Stimulated activated CD8-positive, alpha-beta memory T cell treated with anti-CD3 and anti-CD28 coated beads, Interleukin-12 subunit alpha, Interleukin-12 subunit beta, amount 100 ng/mL, for 1 hour (primary cell): ENCODE measurements around the gene NAB1.
A peak's percentile ranks its signal among the peaks of the same experiment; 100 is the strongest.
"Not testable (repeated sequence)": the region's sequence is repeated elsewhere in the genome, so short reads cannot be mapped to it uniquely, and the experiment has no call there.

Experiments used
- DNase-seq: peaks from one replicate; pipeline ENCODE4 v3.0.0-alpha.2; 2020; ENCODE audit warnings: low read depth

NAB1 gene

DNA sequence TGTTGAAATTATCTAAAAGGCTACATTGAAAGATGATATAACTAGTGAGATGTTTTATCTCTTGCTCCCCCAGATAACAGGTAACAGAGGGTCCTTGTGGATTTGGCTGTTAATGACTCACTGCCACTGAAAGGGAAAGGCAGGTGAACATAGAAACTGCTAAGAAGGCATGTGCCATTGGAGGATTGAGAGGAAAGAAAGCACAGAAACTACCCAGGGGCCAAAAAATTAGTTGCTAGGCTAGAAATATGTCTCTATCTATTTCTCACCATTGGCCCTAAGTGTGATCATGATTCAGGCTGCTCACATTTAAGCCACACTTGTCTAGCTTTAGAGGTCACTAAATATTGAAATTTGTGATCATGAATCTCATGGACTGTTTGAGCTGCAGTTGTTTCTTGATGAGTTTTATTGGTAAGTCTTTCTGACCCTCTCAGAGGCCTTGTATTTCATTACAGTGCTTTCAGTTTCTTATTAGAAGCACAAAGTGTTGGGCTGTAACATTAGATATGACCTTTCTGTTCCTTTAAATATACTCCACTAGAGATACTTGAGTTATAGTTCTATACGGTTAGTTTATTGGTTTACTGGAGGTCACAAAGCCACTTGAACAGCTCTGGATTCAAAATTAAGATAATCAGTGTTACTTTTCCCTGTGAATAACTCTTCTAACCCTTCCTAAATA lies 26.2 kb downstream of the NAB1 start:
- DNase-seq: no peak

DNA sequence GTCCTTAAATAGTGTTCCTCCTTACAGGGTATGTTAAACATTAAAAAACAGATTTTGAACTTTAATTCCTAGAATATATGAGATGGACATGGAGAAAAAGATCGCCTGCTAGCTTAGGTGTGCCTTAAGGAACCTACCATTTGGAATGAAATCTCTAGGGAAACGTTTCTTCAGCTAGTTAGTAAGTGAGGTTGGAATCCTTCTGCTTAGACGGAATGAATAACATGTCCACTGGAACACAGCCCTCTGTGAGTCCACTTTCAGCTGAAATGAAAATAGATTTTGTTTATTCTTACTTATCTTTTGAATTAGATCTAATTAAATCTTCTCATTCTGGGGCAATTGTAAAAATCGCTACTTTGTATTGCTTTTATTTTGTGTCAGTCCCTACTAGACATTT lies 28.4 kb downstream of the NAB1 start:
- no peak for DNase-seq

DNA sequence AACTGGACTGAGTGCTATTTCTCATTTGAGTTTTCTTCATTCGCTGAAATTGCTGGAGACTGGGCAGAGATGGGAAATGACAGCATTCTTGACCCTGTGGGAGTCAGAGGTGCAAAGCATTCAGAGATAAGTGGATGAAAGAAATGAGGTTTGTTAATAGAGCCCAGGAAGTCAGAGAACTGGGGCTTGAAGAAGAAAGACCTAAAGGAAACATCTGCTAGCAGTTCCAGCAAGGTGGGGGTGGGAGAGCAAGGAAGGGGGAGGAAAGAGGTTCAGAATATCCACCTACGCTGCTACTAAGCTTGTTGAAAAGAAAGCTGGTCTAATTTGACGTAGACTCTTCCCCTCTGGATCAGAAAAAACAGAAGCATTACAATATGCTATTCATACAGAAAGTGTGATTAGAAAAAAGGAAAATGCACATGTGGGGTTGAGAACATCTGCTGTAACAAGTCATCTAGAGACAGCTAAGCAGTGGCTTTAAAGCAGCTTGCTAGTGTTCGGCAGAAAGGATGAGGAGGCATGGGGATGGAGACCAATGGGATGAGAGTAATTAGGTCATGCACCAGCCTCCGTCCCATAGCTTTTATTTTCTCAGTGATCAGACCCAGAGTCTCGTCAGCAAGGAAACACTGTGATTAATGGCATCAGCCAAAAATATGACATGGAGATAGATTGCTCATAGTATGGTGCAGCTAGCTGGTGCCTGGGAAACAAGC lies 29.7 kb downstream of the NAB1 start:
- no peak for DNase-seq

DNA sequence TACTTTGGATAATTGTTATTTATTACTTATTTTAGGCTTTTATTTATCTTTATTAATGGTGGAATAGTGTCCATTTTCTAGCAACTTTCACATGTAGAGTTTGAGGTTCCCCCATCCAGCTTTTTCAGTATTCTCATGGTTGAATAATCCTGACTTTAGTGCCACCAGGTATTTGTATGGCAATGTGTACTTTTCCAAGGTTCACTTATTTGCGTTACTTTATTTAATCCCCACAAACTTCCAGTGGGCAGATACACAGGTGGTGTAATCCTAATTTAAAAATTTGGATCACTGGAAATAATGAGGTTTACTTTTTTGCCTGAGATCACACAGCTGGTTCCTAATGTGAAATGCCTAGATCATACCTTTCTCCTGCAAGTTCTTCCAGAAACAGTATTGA lies 30.5 kb downstream of the NAB1 start:
- DNase-seq: no peak

DNA sequence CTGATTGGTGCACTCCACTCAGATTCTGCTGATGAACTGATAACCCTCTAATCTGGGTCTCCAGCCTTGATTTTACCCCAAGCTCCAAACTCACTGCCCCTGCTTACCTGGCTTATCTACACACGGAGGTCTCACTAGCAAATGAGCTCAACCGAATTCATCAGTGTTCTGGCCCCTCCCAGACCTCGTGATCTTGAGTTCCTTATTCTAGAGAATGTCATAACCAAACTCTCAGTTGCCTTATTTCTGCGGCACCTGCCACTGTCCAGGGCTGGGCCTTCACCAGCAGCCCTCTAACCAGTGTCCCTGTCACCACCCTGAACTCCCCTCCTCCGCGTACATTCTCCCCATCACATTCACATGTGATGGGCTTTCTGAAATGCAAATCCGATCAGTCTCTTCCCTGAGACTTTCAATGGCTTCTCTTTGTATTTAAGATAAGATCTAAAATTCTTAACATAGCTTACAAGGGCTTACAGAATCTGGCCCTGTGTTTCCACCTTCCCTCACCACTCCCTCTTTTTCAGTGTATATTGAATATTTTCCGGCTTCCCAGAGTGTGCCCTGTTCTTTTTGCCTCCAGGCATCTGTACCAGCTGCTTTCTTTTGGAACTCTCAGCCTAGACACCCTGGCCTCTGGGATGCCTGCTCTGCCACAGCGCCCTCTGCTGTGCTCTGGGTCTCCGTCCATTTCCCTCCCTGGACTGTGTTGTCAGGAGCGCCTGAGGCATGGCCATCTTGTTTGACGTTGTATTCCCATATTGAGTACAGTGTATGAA lies 31.1 kb downstream of the NAB1 start:
- DNase-seq: peak; percentile 31

DNA sequence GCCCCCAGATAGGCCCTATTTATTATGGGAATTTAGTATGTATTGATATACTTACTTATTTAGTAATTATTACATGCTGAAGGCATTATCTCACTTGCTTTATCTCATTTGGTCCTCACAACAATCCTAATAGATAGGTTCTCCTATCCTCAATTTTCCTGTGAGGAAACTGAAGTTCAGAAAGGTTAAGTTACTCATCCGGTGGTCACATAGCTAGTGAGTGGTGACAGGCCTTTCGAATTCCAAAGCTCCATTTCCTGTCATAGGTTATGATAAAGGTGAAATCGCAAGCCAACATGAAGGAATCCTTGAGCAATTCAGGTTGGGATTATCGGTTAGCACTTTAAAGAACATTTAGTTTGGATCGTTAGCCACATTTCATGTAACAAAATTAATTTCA lies 33.3 kb downstream of the NAB1 start:
- DNase-seq: no peak

DNA sequence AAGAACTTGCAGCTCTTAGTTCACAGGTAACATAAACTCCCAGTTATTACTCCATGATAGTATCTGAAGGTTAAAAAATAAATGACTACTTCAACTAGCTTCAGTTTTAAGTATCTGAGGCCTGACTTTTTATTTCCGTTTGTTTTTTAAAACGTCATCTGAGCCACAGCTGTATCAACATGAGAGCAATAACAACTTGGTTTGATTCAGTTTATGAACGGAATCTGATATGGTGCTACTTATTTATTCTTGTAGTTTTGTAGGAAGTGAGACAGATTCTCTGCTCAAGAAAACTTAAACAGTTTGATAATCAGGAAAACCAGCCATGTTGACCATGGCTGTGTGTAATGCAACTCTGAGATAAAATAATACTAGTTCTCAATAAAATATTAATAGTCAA lies 34.9 kb downstream of the NAB1 start:
- DNase-seq: no peak

DNA sequence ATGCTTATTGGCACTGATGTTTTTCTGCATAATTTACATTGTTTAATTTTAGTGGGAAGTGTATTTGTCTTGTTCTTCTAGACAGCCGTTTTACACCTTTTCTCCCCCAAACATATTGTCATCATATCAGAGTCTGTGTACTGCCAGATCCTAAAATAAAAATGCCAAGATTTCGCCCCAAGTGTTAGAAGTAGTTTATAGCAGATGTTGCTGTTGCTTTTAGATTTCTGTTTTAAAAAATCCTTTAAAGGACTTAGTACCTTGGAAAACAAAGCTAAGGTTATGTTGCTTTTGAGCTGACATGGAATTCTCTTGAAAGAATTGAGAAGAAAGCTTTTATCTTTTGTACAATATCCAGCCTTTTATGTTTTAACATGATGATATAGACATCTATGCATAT lies 36.0 kb downstream of the NAB1 start:
- no peak for DNase-seq

DNA sequence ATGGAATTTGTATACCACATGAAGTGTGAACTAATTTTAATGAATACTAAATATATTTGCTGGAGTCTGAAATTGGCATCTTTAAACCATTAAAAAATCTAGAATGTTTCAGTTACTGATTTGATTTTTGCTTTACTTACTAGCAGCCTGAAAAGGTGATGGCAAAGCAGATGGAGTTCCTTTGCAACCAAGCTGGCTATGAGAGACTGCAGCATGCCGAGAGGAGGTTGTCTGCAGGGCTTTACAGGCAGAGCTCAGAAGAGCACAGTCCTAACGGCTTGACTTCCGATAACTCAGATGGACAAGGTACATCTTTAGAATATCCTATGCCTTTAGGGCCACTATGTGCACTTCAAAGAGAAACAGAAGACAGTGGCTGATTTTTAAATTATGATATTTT lies 36.5 kb downstream of the NAB1 start:
- no peak for DNase-seq

DNA sequence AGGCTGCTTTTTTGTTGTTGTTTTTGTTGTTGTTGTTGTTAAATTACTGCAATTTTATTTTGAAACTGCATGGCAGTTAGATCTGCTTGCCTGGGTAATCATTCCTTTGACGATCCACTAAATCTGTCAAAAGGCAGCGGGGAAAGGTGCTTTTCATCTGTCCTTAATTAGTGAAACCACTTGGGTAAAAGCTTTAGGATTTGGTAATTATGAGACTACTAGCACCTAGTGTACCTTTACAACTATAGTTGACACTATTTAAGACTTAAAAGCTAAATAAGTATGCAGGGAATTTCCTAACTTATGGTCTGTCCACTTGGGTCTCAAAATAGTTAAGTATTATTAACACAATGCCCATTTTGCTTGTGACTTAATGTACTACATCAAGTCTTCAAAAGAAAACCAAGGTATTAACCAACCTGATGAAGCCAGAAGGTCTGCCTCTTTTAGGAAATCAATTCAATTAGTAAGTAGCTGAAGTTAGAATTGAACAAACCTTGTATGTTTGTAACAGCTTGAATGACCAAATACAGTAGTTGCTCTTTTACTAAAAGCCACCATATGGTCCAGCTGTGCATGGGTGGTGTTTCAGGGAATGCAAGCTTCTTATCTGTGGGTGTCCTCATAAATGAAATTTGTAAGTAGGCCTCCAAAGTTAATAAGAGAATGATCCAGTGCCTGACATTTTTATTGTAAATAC lies 44.8 kb downstream of the NAB1 start:
- no peak for DNase-seq

DNA sequence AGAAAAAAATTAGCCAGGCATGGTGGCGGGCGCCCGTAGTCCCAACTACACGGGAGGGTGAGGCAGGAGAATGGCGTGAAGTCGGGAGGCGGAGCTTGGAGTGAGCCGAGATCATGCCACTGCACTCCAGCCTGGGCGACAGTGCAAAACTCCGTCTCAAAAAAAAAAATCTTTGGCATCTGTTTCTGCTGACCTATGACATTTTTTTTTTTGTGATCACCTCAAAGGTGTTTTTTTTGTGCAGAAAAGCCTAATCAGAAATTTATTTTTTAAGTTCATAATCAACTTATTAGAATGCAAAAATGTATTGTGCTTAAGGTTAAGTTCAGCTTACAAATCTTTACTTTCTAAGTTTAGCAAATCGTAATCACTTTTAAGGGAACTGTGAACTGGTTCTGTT lies 45.6 kb downstream of the NAB1 start:
- DNase-seq: no peak

DNA sequence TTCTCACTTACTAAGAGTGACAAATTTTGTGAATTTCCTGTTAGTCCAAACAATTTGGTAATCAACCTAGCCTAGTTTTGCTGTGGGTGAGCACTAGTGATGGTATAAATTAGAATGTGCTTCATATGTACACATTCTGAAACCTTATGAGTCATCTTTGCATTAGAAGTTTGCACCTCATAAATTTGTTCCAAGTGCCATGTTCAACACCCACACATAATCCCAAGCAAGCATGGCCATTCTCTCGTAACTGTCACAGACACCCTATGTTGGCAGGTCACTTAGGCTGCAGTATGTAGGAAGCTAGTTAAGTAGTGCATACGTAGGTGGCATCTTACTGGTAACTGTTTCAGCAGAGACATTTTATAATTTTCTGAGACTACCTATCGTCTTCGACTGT lies 46.9 kb downstream of the NAB1 start:
- DNase-seq: no peak

DNA sequence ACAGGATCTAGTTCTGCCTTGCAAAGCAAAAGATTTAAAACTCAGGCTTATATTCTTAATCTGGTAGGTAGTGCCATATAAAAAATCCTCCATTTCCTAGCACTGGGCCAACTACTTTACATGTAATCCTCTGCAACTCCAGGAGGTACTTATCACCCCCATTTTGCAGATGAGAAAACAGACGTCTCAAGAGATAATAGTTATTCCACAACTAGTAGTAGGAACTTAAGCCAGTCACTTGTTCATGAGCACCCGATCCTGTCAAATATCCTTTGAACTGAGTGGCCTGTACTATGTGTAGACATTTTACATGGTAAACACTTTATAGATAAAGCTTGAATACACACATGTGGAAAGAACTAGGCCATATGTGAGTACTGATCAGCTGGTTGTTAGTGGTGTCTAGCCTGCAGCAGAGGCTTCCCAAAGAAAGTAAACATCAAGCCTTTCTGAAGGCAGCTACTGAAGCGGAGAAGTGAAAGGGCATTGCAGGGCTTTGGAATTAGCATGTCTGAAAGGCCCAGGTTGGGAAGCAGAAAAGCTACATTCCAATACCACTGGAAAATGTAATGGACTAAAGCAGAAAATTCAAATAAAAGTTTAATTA lies 48.0 kb downstream of the NAB1 start:
- DNase-seq: no peak

DNA sequence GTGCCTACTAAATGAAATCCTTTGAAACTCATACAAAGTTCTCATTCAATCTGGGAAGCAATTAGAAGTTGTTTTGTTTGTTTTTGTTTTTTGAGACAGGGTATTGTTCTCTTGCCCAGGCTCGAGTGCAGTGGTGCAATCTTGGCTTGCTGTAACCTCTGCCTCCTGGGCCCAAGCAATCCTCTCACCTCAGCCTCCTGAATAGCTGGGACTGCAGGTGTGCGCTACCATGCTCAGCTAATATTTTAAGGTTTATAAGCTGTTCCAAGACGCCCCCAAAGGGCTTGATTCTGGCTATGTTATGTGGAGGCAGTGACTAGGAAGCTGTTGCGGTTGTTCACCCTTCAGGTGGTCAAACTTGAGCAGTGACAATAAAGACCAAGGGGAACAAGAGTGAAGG lies 48.5 kb downstream of the NAB1 start:
- no peak for DNase-seq

DNA sequence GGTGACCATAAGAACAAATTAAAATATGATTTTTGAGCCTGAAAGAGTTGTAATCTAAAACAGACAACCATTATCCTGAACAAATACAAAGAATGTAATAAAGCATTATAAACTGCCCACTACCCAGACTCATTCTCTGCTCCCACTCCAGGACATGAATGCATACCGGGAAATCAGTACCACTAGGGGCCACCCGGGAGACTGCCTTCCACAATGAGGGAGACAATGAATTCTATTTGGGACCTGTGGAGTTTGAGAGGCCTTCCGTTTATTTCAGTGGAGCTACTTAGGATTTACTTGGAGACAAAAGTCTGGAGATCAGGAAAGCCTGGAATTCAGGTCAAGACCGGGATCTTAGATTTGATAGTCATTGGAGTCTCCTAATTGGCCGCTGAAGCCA lies 50.0 kb downstream of the NAB1 start:
- no peak for DNase-seq

DNA sequence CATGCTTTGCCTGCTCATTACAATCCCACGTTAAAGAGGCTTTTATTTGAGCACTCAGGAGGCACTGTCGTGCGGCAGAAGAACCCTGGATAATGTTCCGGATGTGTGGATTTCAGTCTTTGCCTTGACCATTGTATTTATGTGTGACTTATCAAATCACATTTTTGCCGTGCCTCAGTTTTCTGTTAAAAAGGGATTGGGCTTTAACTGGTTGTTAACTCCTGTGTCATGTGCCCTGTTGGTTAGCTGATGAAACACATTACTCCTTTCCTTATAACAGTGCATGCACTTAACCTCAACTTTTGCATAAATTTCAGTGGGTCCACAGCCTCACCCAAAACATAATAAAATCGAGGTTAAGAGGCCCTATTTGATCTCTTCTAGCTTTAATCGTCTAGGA lies 52.7 kb downstream of the NAB1 start:
- DNase-seq: no peak

DNA sequence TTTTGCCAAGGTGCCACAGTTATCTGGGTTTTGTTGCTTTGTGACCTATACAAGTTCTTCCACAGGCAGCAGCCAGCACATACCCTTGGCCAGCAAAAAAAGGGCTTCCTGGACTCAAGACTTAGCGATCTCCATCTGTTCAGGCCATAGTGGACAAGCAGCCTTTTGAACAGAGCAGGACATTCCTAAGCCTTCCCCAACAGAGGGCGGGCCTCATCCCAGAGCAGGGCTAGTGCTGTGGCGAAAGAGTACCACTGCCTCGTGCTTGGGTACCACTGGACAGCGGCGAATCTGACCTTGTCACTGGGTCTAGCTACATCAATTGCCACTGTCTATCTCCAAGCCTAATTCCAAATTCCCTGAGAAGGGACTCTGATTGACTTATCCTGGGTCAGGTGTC lies 56.4 kb downstream of the NAB1 start:
- DNase-seq: no peak

DNA sequence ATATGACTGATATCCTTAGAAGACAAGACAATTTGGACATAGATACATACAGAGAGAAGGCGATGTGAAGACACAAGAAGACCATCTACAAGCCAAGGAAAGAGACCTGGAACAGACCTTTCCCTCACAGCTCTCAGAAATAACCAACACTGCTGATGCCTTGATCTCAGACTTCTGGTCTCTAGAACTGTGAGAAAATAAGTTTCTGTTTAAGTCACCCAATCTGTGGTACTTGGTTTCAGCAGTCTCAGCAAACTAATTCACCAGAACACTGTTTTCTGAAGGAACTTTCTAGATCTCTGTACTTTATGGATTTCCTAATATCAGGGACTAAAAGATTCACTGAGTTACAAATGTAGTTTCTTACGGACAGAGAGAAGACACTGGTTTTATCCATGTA lies 58.8 kb downstream of the NAB1 start:
- no peak for DNase-seq

DNA sequence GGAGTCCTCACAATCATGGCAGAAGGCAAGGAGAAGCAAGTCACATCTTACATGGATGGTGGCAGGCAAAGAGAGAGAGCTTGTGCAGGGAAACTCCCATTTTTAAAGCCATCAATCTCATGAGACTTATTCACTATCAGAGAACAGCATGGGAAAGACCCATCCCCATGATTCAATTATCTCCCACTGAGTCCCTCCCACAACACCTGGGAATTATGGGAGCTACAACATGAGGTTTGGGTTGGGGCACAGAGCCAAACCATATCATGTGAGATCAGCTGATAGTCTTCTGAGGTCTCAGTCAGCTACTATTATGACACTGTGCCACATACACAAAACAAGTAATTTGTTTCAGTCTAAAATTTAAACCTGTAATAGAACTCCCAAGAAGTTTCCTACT lies 59.8 kb downstream of the NAB1 start:
- DNase-seq: not testable (repeated sequence)

DNA sequence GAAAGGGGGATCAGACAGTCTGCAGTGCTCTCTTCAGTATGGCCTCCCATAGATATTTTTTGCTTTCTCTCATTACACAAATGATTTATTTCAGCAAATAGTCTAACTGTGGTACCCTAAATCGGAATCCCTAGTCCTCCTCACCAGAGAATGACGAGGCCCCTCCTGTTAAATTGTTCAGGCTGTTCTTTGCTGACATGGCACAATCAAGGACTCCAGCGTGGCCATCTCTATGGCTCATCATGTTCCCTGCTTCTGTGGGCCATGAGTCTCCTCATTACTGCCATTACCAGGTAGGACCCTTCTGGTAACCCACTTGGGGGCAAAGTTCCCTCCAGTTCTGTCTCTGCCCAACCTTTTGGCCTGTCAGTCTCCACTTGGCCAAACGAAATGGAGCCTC lies 62.2 kb downstream of the NAB1 start:
- DNase-seq: no peak

DNA sequence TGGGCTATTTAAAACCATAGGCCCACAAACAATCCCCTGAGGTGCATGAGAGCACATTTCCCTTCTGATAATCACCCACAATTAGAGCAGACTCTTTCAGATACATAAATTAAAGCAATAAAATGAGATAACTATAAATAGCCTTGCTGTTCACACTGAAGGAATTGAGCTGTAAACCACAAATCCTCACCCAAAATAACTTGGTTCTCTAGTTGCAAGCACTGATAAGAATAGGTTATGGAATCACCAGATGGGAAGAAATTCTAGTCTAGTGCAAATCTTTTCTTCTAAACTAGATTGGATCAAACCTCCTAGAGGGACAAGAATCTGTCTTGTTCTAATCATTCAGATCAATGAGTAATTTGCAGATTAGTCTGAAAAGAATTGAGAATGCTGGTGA lies 64.6 kb downstream of the NAB1 start:
- no peak for DNase-seq

DNA sequence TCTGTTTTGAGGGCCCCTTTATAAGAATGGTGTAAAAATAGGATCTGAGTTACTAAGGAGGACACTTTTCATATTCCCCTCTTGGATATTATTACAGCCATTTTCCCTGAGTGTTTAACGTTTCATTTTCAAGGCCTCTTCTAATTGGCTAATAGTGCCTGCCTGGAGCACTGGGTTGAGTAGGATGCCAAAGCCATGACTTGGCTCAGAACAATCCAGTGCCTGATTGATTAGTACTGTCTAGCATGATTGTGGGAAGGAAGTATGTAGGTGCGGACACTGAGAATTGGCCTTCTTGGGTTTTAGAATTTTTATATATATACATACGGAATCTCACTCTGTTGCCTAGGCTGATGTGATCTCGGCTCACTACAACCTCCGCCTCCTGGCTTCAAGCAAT lies 66.1 kb downstream of the NAB1 start:
- no peak for DNase-seq
